HT1080 (cell line): ENCODE measurements around the gene UNKL. TPM values are rescaled to one million over a fixed set of nuclear protein-coding genes. Genes with fewer than 3 reads are reported as not detected.

Experiments used
- DNase-seq: peaks from one replicate; pipeline ENCODE4 v3.0.0-alpha.2; 2015; ENCODE audit warnings: low read depth
- total RNA-seq: library from RNA; depleted of rRNA; stranded (reverse); fragments of >200 nt; shearing (Covaris generic); gene quantifications from 2 replicates; pipeline ENCODE4 v1.2.3, GENCODE V29; 2014

The UNKL gene
- total RNA-seq, 1 experiment from 2014 or later = 21.8 TPM

- DNase-seq = peak; percentile 64
These were observed 35.6 kb downstream of the UNKL start for GRCh38 chr16:1378804-1379303.

DNA sequence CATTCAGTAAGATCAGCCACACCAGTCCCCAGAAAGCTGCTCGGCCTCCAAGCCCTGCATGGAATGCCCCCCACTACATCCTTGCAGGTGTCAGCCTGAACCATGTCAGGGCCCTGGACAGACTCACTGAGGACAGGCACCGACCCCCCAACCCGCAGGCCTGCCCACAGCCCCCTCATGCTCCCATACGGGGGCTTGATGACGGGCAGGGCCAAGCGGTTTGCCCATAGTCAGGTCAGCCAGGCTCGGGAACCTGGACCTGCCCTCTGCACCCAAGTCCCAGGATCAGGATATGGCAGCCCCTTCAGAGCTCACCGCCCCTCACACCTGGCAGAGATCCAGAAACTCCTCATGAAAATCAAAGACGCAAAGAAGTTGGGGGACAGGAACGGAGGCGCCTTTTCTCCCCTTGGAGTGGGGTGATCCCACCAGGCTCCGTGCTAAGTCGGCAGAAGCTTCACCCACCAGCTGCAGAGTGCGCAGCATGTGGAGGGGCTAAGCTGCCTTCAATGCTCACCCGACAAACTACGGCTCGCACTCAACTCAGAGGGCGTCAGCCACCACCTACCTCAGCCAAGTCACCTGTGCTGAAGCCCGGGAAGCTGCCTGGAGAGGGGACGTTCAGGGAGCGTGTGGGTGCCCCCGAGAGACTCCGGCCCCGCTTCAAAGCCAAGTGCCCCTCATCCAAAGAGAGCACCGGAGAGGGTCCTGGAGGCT, 36.3 kb downstream of the UNKL start:
- no peak for DNase-seq

GRCh38 chr16:1377406-1378010, 37.0 kb downstream of the UNKL start:
- no peak for DNase-seq

GRCh38 chr16:1375741-1376410, 38.6 kb downstream of the UNKL start:
- DNase-seq = no peak

DNA sequence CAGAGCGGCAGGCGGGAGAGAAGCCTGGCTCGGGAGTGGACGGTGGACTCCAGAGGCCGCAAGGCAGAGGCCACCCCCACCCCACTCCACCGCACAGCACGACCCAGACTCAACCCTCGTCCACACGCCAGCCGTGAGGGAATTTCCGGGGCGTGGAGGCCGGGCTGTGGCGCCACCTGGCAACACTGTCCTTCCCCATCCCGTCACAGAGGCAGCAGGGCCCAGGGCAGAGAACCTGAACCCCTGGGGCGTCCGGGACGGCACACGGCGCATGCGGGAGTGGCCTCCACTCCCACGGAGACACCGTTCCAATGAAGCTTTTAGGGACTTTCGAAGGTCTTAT, 39.2 kb downstream of the UNKL start:
- no peak for DNase-seq

DNA sequence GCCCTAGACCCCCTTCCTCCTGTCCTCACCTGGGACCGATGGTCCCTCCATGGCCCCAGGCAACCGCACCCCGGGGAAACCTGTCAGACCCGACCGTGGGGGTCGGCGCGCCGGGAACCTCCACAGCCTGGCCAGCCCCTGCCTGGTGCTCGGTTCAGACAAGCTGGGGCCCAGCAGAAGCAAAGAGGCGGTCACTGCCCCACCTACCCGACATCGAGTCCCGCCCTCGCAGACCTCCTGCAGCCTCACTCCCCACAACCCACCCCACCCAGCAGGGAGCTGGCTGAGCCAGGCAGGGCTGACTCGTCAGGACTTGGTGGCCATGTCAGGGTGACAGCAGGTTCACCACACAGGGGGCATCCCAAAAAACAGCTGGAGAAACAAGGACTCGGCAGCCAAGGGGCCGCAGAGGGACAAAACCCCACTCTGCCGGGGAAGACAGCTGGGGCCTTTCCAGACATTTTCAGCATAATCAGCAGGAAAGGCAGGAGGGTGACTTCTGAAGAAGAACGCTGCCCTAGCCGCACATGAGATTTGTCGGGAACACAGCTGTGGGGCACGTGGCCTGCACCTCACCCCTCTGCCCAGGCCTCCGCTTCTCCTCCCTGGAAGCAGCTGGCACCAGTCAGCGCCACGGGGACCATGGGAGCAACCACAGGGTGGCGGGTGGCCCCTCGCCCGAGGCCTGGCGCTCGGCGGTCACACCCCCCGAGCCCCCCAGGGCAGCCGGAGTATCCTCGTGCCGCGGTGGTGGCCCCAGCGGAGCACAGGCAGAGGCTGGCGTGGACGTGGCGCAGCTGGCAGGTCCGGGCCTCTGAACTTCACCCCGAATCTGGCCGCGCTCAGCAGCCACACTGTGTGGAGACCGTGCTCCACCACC, 39.8 kb downstream of the UNKL start:
- DNase-seq = no peak

DNA sequence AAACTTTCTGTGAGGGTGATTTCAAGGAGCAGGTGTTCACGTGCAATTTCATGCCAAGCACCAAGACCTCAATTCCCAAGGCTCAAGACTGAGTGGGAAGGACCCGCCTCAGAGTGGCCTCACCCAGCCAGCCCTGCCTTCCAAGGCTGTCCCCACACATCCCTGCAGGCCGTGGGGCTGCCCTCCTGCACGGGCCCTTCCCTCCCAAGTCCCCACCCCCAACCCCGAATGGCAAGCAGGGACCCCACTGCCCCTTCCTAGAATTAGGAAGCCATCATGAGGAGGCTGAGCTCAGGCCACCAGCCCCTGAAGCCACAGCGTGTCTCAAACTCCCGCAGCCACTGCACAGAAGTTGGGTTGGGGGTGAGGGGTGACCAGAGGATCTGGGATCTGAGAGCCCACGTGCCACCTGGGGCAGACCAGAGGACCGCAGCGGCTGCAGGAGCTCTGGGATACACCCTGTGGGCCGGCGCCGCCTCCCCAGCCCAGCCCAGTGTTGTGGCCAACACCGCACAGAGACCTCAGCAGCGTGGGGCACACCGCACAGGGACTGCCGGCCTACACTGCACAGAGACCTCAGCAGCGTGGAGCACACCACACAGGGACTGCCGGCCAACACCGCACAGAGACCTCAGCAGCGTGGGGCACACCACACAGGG, 42.1 kb downstream of the UNKL start:
- DNase-seq = no peak

DNA sequence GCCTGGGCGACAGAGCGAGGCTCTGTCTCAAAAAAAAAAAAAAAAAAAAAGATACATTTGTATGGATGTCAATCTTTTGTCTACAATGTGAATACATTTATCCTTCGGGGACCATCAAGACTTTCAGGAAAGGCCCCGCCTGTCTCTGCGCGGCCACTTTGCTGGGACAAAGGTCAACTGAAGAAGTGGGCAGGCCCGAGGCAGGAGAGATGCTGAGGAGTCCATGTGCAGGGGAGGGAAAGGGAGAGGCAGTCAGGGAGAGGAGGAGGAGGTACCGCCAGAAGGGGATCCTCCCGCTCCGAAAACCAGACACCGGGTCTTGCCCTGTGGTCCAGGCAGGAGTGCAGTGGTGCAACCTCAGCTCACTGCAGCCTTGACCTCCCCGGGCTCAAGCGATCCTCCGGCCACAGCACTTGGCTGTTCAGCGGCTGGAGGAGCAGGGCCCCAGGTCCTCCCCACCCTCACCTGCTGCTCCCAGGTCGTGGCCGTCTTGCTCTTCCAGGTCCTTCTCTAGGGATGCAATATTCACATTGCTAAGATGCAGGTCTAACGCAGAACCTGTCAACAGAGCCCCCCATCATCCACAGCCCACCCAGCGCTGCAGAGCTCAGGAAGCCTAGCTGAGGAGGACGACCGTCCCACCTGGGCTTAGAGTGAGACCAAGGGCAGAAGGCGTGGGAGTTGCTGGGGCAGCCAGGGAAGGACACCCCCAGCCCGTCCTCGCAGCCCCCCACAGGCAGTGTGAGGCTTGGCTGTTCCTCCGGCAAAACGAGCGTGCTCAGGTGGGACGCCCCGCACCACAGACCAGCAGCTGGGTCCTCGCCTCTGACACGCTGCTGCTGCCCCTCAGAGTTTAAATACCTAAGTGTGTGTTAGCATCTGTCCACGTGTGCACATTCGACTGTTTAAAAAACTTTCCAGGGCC, 43.2 kb downstream of the UNKL start:
- DNase-seq = no peak

DNA sequence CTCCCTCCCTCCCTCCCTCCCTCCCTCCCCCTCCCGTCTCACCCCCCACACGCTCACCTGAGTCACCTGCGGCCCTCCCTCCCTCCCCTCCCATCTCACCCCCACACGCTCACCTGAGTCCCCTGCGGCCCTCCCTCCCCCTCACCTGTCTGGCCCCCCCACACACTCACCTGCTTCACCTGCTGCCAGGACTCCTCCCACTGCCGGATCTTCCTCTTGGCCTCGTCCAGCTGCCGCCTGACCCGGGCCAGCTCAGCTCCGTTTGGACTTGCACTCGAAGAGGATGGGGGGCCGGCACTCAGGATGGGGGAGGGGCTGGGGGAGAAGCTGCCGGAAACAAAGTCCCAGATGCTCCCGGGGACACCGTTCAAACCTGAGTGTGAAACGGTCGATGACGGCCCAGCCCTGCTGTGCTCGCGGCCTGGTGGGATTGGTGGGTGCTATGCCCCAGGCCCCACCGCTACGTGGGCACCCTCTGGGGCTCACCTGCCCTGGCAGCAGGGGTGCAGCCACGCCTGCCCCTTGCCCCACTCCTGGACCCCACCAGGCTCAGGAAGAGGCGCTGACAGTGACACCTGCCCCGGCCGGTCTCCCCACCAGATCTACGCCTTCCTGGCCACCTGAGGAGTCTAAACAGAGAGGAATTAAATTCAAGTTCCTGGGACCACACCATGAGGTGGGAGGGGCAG, 46.9 kb downstream of the UNKL start:
- no peak for DNase-seq

DNA sequence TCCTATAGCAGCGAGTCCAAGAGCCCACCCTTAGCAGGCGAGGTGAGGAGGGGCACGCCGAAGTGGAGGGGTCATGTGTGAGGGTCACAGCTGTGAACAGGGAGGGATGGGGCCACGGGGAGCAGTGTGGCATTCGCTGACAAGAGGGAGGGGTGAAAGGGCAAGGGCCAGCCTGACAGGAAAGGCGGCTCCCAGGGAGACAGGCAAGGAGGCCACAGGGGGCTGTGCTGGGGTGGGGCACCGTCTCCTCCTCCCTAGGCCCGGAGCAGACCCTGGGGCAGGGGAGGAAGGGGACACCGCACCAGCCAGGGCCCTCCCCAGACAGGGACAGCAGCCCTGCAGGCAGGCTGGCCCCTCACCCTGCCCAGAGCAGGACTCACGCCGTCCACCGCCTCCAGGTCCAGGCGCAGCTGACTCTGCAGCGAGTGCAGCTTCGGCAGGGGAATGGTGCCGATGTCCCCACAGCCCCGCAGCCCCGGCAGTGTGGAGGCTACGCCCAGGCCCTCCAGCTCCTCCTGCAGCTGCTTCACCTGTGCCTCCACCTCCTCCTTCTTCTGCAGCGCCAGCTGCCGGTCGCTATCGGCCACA, 47.7 kb downstream of the UNKL start:
- DNase-seq = no peak

DNA sequence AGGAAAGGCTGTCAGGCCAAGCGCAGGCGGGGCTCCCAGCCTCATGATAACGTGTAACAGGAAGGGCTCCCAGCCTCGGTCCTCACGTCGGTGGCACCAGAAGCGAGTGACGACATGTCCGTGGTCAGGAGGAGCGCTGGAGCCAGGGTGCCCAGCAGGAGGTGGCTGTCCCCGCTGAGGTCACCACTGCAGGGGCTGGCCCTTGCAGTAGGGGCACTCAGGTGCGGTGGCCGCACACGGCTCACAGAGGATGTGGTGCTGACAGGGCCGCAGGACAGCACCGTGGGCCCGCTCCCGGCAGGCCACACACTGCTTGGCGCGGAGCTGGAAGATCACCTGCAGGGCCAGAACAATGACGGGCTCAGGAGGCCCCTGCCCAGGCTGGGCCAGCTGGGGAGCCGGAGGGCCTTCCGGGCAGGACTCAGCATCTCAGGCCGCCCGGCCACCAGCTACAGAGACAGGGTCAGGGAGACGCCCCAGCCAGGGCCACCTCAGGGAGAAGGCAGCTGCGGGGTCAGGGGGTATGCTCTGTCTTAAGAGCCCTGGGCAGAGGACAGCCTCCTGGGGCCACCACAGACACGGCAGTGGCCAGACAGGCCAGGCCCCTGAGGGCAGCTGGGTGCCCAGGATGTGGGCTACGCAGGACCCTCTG, 48.3 kb downstream of the UNKL start:
- no peak for DNase-seq

- DNase-seq = no peak
These were observed 50.0 kb downstream of the UNKL start for GRCh38 chr16:1364510-1364909.

- peak; percentile 36 for DNase-seq
These were observed 50.9 kb downstream of the UNKL start for GRCh38 chr16:1363501-1364041.

DNA sequence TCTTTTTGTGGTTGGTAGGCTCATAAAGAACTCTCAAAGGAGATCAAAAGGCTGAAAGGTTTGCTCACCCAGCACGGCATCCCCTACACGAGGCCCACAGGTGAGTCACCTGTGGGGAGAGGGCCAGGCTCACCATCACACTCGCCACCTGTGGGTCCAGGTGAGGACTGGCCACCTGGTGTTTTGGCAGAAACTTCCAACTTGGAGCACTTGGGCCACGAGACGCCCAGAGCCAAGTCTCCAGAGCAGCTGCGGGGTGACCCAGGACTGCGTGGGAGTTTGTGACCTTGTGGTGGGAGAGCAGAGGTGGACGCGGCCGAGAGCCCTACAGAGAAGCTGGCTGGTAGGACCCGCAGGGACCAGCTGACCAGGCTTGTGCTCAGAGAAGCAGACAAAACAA, 51.7 kb downstream of the UNKL start:
- DNase-seq = no peak

DNA sequence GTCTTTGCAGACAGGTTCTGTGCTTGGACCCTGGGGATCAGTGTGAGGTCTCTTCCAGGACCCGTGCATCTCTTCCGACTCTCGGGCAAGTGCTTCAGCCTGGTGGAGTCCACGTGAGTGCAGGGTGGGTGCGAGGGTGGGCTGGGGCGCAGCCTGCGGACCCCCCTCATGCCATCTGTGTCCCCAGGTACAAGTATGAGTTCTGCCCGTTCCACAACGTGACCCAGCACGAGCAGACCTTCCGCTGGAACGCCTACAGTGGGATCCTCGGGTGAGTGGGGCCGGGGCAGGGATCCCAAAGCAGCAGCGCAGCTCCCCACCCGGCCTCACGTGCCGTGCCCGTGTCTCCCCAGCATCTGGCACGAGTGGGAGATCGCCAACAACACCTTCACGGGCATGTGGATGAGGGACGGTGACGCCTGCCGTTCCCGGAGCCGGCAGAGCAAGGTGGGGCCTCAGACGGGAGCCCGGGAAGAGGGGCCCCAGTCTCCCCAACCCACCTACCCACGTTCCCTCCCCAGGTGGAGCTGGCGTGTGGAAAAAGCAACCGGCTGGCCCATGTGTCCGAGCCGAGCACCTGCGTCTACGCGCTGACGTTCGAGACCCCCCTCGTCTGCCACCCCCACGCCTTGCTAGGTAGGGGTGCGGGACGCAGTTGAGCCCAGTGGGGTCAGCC, 52.7 kb downstream of the UNKL start:
- no peak for DNase-seq

DNA sequence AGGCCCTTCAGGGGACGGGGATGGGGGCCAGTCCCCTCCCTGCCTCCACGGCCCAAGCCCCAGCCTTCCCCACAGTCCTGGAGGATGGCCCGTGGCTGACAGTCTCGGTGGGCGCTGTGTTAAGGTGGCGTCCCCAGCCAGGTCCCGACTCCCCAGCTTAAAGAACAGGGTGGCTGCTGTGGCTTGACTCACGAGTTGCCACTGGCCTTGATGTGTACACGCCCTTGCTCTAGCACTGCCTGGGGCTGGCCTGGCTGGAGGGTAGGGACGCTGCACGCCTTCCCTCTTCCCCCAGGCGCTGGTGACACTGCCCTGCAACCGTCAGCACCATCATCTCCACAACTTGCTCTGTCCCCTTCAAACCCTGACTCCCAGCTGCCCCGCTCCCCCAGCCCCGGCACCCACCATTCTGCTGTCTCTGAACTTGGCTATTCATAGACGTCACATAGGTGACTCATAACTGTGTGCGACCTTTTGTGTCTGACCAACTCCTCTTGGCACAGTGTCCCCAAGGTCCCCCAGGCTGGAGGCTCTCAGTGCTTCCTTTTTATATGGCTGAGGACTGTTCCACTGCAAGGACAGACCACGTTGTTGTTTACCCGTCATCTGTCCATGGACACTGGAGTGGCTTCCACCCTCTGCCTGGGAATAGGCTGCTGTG, 56.5 kb downstream of the UNKL start:
- DNase-seq = no peak
